Activated T-cell treated with anti-CD3 and anti-CD28 coated beads, Interleukin-2, amount 50 U/mL, for 48 hours (primary cell): ENCODE results near the gene ARHGEF10L.
"Not testable (repeated sequence)": the region's sequence is repeated elsewhere in the genome, so short reads cannot be mapped to it uniquely, and the experiment has no call there.

Experiments
- DNase-seq, 2 experiments: peaks; one replicate each; pipeline ENCODE4 v3.0.0-alpha.2; 2020

The ARHGEF10L gene

DNA sequence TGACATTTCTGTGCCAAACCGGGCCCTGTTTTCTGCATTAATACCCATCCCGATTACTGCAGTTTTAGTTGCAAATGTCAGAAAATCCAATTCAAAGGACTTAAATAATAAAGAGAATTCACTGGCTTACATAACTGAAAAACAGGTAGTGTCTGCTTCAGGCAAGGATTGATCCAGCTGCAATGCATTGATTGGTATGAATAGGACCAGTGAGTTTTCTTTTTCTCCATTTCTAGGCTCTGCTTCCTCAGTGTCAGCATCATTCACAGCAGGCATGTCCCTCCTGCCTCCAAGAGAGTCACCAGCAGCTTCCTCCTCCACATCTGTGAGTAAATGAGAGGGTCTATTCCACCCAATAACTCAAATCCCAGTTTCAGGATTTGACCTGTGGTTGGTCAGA is 181.9 kb downstream of the ARHGEF10L start:
- no peak for DNase-seq

DNA sequence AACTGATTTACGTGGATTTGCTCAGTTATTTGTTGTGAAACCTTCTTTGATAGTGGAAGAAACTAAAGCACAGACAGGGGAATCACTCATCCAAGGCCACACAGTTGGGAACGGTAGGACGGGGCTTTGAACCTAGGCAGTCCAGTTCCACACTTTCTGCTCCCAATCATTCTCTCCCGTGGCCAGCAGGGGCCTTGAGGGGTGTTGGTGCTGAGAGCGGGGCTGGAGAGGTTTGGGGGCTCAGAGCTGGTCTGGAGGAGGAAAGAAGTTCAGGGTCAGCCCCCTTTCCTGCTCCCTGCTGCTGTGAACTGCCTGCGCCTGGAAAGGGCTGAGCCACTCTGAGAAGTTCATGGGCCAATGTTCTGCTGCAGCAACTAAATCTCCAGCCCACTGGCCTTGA is 184.2 kb downstream of the ARHGEF10L start:
- no peak for DNase-seq

DNA sequence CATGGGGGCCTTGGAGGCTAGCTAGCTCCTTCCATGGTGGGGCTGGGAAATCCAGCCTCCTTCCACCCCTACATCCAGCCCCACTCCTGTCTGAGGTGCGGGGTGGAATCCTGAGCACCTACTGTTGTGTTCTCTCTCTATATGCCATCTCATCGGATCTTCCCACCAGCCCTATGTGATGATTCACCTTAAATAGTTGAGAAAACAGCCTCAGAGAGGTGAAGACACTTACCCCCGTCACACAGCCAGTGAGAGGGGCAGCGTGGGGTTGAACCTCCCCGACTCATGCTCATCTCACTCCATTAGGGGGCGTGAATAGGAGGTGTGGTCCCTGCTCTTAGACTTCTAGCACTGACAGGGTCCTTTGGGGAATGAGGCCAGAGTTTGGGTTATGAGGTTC is 184.7 kb downstream of the ARHGEF10L start:
- no peak for DNase-seq

DNA sequence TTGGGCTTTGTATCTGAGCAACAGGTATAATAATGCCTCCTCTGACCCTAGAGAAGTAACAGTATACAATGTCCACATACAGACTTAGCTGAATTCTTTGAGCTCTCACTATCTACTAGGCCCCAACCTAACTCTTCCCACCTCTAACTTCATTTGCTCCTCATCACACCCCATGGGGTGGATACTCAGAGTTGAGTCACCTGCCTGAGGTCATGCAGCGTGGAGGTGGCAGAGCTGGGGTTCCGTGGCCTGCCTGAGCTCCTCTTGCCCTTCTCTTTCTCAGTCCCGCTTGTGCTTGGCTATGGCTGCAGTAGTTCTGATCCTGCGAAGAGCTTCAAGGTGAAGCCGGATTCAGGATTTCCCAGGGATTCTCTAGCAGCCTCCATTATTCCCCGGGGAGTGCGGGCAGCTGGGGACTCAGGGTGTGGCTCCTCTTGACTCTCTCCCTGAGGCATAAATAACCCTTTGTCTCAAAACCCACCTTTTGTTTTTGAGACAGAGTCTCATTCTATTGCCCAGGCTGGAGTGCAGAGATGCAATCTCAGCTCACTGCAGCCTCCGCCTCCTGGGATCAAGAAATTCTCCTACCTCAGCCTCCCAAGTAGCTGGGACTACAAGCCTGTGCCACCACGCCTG is 185.7 kb downstream of the ARHGEF10L start:
- DNase-seq, result no peak

DNA sequence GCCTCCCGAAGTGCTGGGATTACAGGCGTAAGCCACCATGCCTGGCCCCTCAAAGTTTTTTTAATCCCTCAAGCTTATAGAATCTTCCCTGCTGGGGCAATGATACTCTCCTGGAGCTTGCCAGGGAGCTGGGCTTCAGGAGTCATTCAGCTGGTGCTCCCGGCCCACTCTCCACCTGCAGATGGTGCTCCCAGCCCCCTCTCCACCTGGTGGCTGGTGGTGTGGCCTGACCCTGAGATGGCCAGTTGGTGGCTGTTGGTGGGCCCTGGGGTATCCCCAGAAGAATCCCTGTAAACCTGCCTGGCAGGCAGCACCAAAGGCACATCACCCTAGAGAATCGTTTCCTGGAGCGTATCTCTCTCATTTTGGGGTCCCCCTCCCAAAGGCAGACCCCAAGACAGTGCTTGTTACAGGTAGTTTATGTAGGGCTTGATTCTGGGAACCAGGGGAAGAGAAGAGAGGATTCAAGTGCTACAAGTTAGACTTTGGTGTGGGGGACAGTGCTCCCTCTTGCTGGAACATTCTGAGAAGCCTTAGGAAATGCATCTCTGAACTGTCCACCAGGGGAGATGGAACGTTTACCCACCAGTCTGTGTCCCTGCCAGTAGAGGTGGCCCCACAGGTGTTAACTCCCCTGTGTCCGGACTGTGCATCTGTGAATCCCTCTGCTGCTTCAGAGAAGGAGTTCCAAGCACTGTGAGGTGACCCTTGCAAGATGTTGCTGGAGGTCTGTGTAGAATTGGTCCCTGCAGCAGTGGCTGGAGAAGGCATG is 186.5 kb downstream of the ARHGEF10L start:
- no peak for DNase-seq

DNA sequence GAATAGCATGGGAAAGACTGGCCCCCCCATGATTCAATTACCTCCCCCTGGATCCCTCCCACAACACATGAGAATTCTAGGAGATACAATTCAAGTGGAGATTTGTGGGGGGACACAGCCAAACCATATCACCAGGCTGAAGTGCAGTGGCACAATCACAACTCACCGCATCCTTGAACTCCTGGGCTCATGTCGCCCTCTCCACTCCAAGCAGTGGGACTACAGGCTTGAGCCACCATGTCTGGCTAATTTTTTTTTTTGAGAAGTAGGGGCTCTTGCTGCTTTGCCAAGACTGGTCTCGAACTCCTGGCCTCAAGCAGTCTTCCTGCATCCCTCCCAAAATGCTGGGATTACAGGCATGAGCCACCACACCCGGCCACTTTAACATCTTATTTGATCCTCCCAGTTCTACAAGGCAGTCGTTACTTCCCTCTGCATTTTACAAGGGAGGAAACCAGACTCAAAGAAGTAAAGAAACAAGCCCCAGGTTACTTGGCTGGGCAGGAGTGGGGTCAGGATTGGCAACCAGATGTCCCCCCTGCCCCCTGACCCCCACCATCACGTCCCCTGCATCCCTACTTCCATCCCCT is 188.7 kb downstream of the ARHGEF10L start:
- DNase-seq, result no peak

DNA sequence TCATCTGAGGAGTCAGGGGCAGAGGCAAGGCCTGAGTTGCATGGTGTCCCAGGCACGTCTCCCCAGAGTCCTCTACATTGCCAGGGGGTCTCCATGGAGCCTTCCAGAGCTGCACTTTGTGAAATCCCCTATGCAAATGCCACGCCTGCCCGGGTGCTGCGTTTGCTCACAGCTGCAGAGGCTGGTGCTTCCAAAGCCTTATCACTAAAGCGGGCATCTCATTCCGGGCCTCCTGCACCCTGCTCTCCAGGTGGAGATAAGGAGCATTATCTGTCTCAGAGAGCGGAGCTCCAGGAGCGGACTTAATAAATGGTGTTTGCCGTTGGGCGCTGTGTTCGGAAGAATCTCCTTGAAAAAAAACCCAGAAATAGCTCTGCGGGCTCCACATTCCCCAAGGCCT is 189.8 kb downstream of the ARHGEF10L start:
- DNase-seq, result no peak

DNA sequence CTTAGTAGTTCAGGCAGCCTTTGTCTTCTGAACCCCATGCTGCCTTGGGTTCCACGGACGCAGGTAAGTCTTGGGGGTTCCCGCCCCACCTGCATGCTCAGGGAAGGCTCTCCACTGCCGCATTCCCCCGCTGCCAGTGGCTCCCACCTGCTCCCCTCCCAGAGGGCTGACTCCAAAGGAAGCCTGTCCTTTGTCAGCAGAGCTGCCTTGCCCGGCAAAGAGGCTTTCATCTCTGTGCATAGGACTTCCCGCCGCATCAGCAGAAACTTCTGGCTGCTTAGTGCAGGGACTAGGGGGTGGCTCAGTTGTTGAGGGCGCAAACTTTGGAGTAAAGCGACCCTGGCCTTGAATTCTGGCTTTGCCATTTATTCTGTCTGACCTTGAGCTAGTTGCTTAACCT is 190.4 kb downstream of the ARHGEF10L start:
- no peak for DNase-seq

DNA sequence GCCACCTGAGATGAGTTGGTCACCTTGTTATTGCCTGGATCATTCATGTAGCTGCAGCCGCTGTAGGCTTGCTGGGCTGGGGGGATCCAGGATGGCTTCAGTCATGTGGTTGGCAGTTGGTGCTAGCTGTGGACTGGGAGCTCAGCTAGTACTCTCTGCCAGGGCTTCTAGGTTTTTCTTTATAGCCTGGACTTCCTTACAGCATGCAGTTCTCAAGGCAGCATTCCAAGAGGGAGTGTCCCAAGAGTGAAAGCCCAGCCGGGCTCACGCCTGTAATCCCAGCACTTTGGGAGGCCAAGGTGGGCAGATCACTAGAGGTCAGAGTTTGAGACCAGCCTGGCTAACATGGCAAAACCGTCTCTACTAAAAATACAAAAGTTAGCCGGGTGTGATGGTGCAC is 192.0 kb downstream of the ARHGEF10L start:
- DNase-seq, result no peak

DNA sequence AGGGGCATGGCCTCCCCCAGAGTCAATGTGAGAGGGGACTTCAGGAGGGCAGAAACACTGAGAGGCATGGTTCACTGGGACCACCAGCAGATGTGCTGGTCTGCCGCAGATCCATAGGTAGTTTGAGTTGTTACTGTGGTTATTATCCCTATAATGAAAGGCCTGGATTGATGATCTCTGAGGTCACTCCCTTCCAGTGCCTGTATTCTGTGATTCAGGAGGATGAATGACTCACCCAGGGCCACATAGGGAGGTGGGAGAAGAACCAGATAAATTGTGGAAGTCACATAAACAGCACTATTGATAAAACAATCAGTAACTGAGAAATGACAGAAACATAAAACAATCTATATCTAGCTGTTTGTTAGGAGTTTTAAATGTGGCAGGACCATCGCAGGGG is 193.0 kb downstream of the ARHGEF10L start:
- DNase-seq, result no peak

DNA sequence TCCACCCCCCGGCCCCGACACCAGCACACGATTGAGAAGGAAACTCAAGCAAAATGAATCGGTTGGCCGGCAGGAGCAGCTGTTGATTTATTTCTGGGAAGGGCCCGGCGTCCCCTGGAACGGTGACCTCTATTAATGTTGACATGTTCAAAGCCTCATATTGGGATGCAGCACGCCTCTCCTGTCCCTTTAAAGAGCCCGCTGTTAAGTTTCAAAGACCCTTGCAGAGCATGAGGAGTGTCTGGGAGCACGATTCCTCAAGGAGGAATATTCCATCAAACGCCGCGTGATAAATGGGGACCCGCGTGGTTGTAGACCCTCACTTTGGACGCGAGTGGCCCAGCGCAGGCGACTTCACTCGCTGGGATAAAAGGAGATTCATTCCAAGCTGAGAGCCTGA is 194.2 kb downstream of the ARHGEF10L start:
- no peak for DNase-seq

DNA sequence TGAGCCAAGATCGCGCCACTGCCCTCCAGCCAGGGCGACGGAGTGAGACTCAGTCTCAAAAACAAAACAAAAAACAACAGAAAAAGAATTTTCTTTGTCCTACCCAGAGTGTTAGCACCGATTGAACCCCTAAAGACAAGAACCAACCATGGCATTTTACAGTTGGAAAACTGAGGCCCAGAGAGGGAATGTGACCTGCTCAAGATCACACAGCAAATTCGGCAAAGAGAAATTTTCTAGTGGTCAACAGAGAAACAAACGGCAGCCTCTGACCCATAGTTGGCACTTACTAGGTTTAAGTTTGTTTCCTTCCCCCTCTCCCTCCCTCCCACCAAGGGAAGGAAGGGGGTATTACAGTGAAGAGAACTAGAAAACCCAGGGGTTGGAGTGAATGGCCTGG is 195.1 kb downstream of the ARHGEF10L start:
- no peak for DNase-seq

DNA sequence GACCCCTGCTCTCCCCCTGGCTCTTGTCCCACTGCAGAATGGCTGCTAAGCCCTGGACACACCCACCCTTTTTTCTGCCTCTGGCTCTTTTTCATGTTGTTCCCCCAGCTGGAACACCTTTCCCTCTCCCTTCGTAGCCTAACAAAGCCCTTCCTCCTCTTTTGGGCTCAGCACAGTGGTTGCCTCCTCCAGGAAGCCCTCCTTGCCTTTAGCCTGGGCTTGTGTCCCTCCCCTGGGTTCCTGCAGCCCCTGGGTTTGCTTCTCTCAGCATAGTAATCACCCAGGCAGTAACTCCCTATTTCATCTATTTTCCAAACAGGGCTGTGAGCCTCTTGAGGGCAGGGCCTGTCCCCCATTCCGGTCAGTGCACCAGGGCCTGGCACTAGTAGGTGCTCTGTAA is 195.8 kb downstream of the ARHGEF10L start:
- no peak for DNase-seq

DNA sequence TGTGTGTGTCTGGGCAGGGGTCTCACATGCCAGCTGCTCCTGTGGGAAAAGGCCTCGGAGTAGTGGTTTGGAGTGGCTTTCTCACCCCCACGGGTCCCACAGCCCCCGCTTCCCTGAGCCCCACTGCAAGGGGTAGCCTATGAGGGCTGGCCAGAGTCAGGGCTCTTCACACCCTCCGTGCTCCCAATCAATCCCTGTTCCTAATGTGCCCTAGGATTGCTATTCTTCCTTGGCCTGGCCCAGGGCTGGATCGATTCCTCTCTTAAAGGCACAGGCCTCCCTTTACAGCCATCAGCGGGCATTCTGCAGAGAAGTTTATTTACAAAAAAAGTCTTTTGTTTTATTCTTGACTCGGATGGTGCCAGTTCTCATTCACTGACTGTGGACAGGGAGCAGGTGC is 196.3 kb downstream of the ARHGEF10L start:
- no peak for DNase-seq

DNA sequence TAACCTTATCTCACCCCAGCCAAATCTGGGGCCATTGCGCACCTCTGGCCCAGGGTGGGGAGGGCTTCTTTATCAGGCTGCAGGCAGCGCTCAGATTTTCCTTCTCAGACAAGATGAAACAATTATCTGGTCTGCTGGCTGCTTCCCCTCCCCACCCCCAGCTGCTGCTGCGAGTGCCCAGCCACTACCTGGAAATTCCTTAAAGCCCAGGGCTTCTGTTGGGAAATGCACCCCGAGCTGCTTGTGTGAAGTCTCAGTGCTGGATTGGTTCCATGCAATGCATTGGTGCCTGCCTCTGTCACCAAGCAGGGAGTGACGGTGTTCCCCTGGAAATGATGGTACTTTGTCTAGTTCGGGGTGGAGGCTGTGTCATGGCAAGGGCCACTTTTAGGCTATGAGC is 197.1 kb downstream of the ARHGEF10L start:
- no peak for DNase-seq

DNA sequence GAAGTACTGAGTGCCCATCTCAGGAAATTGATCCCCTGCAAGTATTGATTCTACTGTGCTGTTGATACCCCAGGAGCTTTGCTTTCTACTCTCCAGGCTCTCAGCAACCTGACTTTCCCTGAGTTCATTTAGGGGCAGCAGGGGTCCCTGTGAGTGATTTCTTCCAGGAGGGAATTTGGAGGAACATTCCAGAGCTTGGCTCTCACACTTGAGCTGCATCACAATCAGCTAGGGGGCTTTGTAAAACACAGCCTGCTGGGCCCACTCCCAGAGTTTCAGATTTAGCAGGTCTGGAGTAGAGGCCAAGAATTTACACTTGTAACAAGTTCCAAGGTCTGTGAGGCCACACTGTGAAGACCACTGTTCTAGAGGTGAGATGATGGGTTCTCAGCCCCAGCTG is 199.6 kb downstream of the ARHGEF10L start:
- DNase-seq, result no peak

DNA sequence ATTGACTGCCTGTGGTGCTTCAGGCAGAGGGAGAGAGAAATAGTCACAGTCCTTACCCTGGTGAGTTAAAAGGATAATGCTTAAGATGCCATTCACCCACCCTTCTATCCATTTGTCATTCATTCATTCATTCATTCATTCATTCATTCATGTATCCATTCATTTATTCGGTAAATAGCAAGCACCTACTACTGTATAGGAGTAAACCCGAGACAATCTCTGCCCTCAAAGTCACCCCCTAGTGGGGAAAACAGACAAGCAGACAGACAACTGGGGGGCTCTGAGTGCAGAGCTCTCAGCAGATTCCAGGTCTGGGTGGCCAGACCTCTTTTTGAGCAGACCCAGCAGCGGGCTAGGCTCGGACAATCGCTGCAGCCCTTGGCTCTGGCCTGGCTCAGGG is 201.6 kb downstream of the ARHGEF10L start:
- DNase-seq, result no peak

DNA sequence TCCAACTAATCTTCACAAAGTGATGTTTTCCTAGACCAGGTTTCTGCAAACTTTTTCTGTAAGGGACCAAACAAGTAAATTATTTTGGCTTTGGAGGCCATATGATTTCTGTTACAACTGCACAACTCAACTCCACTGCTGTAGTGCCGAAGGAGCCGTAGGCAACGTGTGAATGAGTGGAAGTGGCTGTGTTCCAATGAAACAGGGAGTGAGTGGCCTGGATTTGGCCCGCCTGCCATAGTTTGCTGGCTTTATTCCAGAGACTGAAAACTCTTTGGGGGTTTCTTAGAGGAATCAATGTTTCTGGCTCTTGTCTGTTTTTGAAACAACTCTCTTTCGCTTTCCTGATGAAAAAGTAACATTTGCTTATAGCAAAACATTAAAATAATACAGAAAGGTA is 203.1 kb downstream of the ARHGEF10L start:
- DNase-seq, result no peak

DNA sequence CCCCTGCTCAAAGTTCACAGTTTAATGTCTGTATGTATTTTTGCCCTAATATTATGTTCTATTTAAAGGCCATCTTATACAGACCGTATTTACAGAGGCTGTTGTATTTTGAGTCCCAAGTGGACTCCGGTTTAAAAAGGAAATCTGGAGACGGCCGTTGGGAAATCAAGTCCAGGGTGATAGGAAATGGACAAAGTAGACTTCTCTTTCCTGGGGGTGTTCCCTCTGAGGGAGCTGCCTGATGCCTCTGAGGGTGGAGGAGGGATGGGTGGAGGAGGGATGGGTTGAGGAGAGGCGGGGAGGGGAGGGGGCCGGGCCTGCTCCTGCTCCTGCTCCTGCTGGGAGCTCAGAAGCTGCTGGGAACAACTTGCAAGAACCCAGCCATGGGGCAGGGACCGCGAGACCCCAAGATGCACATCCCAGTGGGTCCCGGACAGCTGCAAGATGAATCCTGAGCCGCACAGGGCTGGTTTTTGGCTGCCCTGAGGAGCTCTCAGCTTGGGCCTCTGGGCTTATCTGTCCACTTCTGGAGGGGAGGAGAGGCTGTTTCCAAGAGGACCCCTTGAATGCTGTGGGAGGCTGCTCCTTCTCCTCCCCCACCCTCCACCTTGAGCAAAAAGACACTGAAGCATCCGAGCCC is 203.6 kb downstream of the ARHGEF10L start:
- no peak for DNase-seq

DNA sequence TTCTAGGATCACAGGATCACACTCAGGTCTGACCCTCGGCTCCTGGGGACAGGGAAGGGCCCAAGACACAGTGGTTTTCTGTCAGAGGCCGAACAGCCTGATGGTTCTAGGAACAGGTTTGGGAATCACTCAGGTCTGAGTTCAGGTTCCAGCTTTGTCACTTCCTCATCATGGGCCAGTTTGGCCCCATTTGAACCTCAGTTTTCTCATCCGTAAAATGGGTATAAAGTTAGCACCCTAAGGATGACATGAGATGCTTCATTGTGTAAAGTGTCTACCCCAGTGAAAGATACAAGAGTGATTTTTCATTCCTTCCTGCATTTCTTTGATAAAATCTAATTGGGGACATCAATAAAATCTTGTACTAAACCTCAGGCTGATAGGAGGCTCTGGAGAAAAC is 204.4 kb downstream of the ARHGEF10L start:
- DNase-seq, result no peak

DNA sequence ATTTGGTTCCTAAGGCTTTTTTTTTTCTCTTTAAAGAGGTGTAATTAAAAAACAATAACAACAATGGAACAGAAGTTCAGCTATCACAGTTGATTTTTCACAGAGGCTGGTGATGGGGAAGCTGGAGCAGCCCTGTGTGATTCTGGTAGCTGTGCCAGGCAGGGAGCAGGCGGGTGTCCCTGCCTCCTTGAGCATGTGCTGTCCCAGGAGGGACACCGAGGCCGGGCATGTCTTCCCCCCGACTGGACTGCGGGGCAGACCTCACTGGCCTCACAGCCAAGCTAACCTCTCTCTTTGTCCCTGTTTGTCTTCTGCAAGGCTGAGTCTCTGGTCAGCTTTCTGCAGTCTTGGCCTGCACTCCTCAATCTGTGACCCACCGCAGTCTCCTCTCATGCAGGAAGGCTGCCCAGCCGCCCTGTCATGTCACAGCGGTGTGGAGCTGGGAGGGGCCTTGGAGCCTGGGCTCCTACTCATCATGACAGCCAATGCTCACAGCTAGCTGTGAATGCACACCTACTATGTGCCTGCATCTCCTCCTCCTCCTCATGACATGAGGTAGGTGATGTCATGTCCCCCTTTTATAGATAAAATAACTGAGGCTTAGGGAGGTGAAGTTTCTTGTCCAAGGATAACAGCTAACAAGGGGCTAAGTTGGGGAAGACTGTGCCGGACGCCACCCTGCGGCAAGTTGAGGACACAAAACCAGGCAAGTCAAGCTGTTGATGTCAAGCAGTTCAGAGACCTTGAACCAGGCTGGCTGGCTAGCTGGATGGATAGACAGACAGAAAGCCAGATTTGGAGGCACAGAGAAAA is 205.4 kb downstream of the ARHGEF10L start:
- DNase-seq, result no peak

DNA sequence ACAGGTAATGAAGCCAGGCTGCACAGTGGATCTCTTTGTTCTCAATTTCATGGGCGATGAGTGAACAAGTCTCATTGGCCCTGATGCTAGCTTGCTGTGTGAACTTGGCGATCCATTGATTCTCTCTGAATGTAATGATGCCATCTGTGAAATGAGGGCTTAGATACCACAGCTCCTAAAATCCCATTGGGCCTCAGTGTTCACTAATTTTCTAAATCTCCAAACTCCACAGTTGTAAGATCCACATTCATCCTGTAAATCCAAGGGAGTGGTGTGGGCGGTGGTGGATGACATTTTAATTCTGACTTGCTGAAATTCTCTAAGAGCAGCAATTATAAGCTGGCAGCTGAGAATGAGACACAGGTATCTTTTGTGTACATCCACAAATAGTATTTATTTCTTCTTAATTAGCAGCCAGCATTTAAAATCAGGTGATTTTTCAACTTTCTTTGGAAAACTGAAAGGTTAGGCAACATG is 206.0 kb downstream of the ARHGEF10L start:
- DNase-seq, result no peak

DNA sequence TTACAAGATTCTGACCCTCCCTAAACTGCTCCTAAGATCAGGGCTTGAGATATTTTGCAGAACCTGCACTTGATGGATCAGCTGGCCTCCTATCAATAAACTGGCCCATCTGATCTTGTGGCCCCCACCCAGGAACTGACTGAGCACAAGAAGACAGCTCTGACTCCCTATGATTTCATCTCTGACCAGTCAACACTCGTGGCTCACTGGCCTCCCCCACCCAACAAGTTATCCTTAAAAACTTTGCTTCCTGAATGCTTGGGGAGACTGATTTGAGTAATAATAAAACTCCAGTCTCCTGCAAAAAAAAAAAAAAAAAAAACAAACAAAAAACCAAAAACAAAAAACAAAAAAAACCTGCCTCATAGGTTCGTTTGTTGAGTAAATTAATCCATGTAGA is 206.8 kb downstream of the ARHGEF10L start:
- not testable (repeated sequence) for DNase-seq
